Esophagus squamous epithelium (tissue), 4 donors: ENCODE results near the gene PLGRKT.

Experiments used
- CTCF ChIP-seq, 6 experiments: fragments of 450-650 bp in 4 of 6; fragments of 200-600 bp in 2 of 6; sonication (generic) in 2 of 6; IDR thresholded peaks; one replicate each; pipeline ENCODE4 v1.5.1; 2016 to 2019; ENCODE audit warnings: antibody characterized with exemption in 6 of 6, mild to moderate bottlenecking in 4 of 6, moderate library complexity in 4 of 6
- POLR2A ChIP-seq, 4 donors: fragments of 450-650 bp; IDR thresholded peaks; one replicate each; pipeline ENCODE4 v1.6.1; 2017; ENCODE audit warnings: antibody characterized with exemption in 4 of 4, mild to moderate bottlenecking in 4 of 4, moderate library complexity in 3 of 4

- TF ChIP-seq CTCF (IDR thresholded peaks at IDR 0.05) (no peak), POLR2A (IDR thresholded peaks at IDR 0.05) (no peak)
Observed at GRCh38 chr9:5446451-5447236, 8.9 kb upstream of the PLGRKT start.
